HepG2 (cell line): ENCODE results near the gene GATC. TPM values are rescaled to one million over a fixed set of nuclear protein-coding genes. Genes with fewer than 3 reads are reported as not detected.
A peak's percentile ranks its signal among the peaks of the same experiment; 100 is the strongest.

Experiments
- BCL6 ChIP-seq: IDR thresholded peaks from 2 replicates; pipeline ENCODE4 v1.6.1; 2016; ENCODE audit warnings: missing genetic modification reagents, missing compliant biosample characterization
- GMEB1 ChIP-seq: sonication (generic); formaldehyde crosslinking; IDR thresholded peaks from 2 replicates; pipeline ENCODE4 v1.5.1; 2020; ENCODE audit warnings: missing genetic modification reagents, mild to moderate bottlenecking, borderline replicate concordance
- HMGXB3 ChIP-seq: sonication (generic); formaldehyde crosslinking; IDR thresholded peaks from 2 replicates; pipeline ENCODE4 v1.4.0; 2020; ENCODE audit warnings: missing genetic modification reagents, borderline replicate concordance
- IRF9 ChIP-seq: sonication (generic); formaldehyde crosslinking; IDR thresholded peaks from 2 replicates; pipeline ENCODE4 v1.8.0; 2022; ENCODE audit warnings: missing genetic modification reagents, mild to moderate bottlenecking, borderline replicate concordance
- NR2F1 ChIP-seq, 2 experiments: fragments of 450-650 bp in 1 of 2; formaldehyde crosslinking in 1 of 2; IDR thresholded peaks; 2 replicates each; pipeline versions ENCODE4 v1.5.0 to v1.6.1; 2016 to 2020; ENCODE audit warnings: mild to moderate bottlenecking in 1 of 2, missing compliant biosample characterization in 1 of 2, missing genetic modification reagents in 1 of 2, moderate library complexity in 1 of 2
- TBP ChIP-seq: sonication (generic); formaldehyde crosslinking; IDR thresholded peaks from 2 replicates; pipeline ENCODE4 v1.5.0; 2020; ENCODE audit warnings: missing genetic modification reagents
- THRA ChIP-seq: sonication (generic); formaldehyde crosslinking; IDR thresholded peaks from 2 replicates; pipeline ENCODE4 v1.4.0; 2020; ENCODE audit warnings: missing genetic modification reagents, borderline replicate concordance
- YEATS2 ChIP-seq: sonication (generic); formaldehyde crosslinking; IDR thresholded peaks from 2 replicates; pipeline ENCODE4 v1.4.0; 2020; ENCODE audit warnings: missing genetic modification reagents, borderline replicate concordance
- ZBED4 ChIP-seq: sonication (generic); formaldehyde crosslinking; IDR thresholded peaks from 2 replicates; pipeline ENCODE4 v1.4.0; 2020; ENCODE audit warnings: missing genetic modification reagents, borderline replicate concordance
- ZNF430 ChIP-seq: sonication (generic); formaldehyde crosslinking; IDR thresholded peaks from 2 replicates; pipeline ENCODE4 v1.9.0; 2021; ENCODE audit warnings: mild to moderate bottlenecking, missing genetic modification reagents
- ZNF710 ChIP-seq: sonication (generic); formaldehyde crosslinking; IDR thresholded peaks from 2 replicates; pipeline ENCODE4 v1.5.0; 2020; ENCODE audit warnings: mild to moderate bottlenecking, missing genetic modification reagents, borderline replicate concordance
- polyA plus RNA-seq, 8 experiments: library from polyadenylated mRNA; depleted of rRNA in 3 of 8; stranded (reverse) in 7 of 8; unstranded in 1 of 8; fragments of >200 nt; fragmentation: Illumina TruSeq in 4 of 8; extraction: Trizol in 4 of 8; gene quantifications; 2 replicates each; pipeline versions ENCODE4 v1.2.1 to v1.2.3, GENCODE V29; 2011 to 2016; ENCODE audit warnings: low read depth in 4 of 8, missing spikeins in 1 of 8, mixed read lengths in 1 of 8; ENCODE audit not compliant: insufficient read depth in 1 of 8
- total RNA-seq, 5 experiments: library from RNA; depleted of rRNA; stranded (reverse); fragments of >200 nt; fragmentation: Illumina TruSeq; extraction: Trizol; gene quantifications; 2 replicates each; pipeline ENCODE4 v1.2.3, GENCODE V29; 2016; ENCODE audit warnings: low read depth in 1 of 5

Gene GATC
- total and polyA plus RNA-seq, 2 of the 13 experiments (the other 11 are each of a cell fraction or from before 2014, with no cell fraction given) = 17.7 to 29.7 TPM

GRCh38 chr12:120469450-120470149 is 23.4 kb downstream of the GATC start, which contains the start of gene SRSF9 (continued):
- TF ChIP-seq ZBED4 (CRISPR knock-in tag) (no peak), BCL6 (peak; percentile 49; the same call in 1 of the 2 replicates), NR2F1 (CRISPR knock-in tag; IDR thresholded peaks at IDR 0.05) (0 out of 4 replicates have a peak, but pooled peaks of 1 of the 2 experiments have one; percentile 8), YEATS2 (CRISPR knock-in tag) (peak; percentile 72), THRA (CRISPR knock-in tag) (peak; percentile 63; the same call in 1 of the 2 replicates), ZNF430 (peak; percentile 97), HMGXB3 (CRISPR knock-in tag) (0 out of 2 replicates have a peak, but pooled peaks have one; percentile 48), IRF9 (CRISPR knock-in tag) (peak; percentile 29; the same call in 1 of the 2 replicates), TBP (CRISPR knock-in tag) (no peak), GMEB1 (CRISPR knock-in tag) (peak; percentile 70; the same call in 1 of the 2 replicates), ZNF710 (CRISPR knock-in tag) (0 out of 2 replicates have a peak, but pooled peaks have one; percentile 58)
